Activated CD8-positive, alpha-beta memory T cell treated with anti-CD3 and anti-CD28 coated beads for 48 hours (primary cell): ENCODE results near the gene SBNO2.

Source experiments
- DNase-seq, 3 experiments: peaks; one replicate each; pipeline ENCODE4 v3.0.0-alpha.2; 2020; ENCODE audit warnings: low read depth in 2 of 3, low spot score in 2 of 3

The SBNO2 gene

GRCh38 chr19:1063030-1063908 lies 110.8 kb downstream of the SBNO2 start:
- no peak for DNase-seq

- DNase-seq: no peak
These were observed 111.6 kb downstream of the SBNO2 start for GRCh38 chr19:1062387-1063029.

GRCh38 chr19:1061987-1062386 lies 112.1 kb downstream of the SBNO2 start:
- DNase-seq: no peak

- no peak for DNase-seq
These were observed 113.4 kb downstream of the SBNO2 start for GRCh38 chr19:1060689-1061088.

- DNase-seq: no peak
These were observed 116.0 kb downstream of the SBNO2 start for GRCh38 chr19:1058112-1058511.
